MCF 10A (cell line): ENCODE results near the gene PPP1R26. TPM values are rescaled to one million over a fixed set of nuclear protein-coding genes. Genes with fewer than 3 reads are reported as not detected.
A peak's percentile ranks its signal among the peaks of the same experiment; 100 is the strongest.

ENCODE experiments used
- BruUV-seq: library from RNA; stranded (reverse); fragments of 400-500 nt; replicated peaks from 2 replicates; lab custom pipeline; 2021; lab: Mats Ljungman, UMichigan
- CTCF ChIA-PET: fragments of 300-600 bp; sonication (Branson Sonifier 250); formaldehyde crosslinking; extraction: SDS; loops from one replicate; lab custom pipeline; 2021; ENCODE audit warnings: antibody characterized with exemption, inconsistent platforms; lab: Yijun Ruan, JAX
- POLR2A ChIA-PET: fragments of 300-600, 350-650 bp; sonication (Branson Sonifier 250); formaldehyde crosslinking; extraction: SDS; loops from one replicate; lab custom pipeline; 2020; ENCODE audit warnings: antibody characterized with exemption, inconsistent platforms; lab: Yijun Ruan, JAX
- DNase-seq: peaks from one replicate; pipeline ENCODE4 v3.0.0-alpha.2; 2018; ENCODE audit not compliant: unreplicated experiment
- H3K27ac Mint-ChIP-seq: one replicate; pipeline ENCODE4 v1.8.0; 2022; ENCODE audit warnings: mild to moderate bottlenecking, low read depth, mixed read lengths; ENCODE audit not compliant: unreplicated experiment
- H3K27me3 Mint-ChIP-seq: one replicate; pipeline ENCODE4 v1.8.0; 2022; ENCODE audit warnings: mixed read lengths; ENCODE audit not compliant: insufficient read depth, unreplicated experiment
- H3K36me3 Mint-ChIP-seq: one replicate; pipeline ENCODE4 v1.8.0; 2022; ENCODE audit warnings: mild to moderate bottlenecking, moderate library complexity, mixed read lengths; ENCODE audit not compliant: insufficient read depth, unreplicated experiment
- H3K4me1 Mint-ChIP-seq: one replicate; pipeline ENCODE4 v1.8.0; 2022; ENCODE audit warnings: mixed read lengths; ENCODE audit not compliant: insufficient read depth, unreplicated experiment
- H3K4me3 Mint-ChIP-seq: one replicate; pipeline ENCODE4 v1.8.0; 2022; ENCODE audit warnings: mild to moderate bottlenecking, moderate library complexity, mixed read lengths; ENCODE audit not compliant: unreplicated experiment
- H3K9me3 Mint-ChIP-seq: one replicate; pipeline ENCODE4 v1.8.0; 2022; ENCODE audit warnings: mixed read lengths; ENCODE audit not compliant: unreplicated experiment
- intact Hi-C: fragments of 100-400 bp; cut with micrococcal nuclease; formaldehyde crosslinking; loops from 2 replicates; pipeline ENCODE4 v1.14.1; 2022
- total RNA-seq: library from RNA; stranded (reverse); gene quantifications from 2 replicates; pipeline ENCODE4 v1.2.3, GENCODE V29; 2022
- TF ChIP-seq, protein P1 (sequence below): fragments of 200-600 bp; IDR thresholded peaks from one replicate; pipeline ENCODE4 v1.8.0; 2022; ENCODE audit warnings: antibody characterized with exemption, mild to moderate bottlenecking; ENCODE audit not compliant: unreplicated experiment

The PPP1R26 gene
- total RNA-seq, 1 experiment from 2014 or later, result 19.1 TPM

DNA sequence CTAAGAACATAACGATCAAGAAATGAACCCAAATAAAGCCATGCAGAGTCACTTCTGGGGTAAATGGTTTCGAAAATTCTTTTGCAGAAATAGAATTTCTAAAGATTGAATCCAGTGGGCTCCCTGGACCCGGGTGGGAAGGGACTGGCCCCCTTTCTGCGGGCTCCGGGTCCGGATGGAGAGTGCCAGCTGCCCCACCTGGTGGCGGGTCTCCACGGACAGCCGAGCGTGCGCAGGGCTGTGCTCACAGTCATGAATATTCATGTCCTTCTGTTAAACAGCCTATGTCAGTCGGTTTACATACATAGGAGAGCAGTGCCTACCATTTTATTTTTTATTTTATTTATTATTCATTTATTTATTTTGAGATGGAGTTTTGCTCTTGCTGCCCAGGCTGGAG is 4.7 kb upstream of the PPP1R26 start:
- no peak overlapping the region for H3K27ac Mint-ChIP-seq
- DNase-seq, result no peak

DNA sequence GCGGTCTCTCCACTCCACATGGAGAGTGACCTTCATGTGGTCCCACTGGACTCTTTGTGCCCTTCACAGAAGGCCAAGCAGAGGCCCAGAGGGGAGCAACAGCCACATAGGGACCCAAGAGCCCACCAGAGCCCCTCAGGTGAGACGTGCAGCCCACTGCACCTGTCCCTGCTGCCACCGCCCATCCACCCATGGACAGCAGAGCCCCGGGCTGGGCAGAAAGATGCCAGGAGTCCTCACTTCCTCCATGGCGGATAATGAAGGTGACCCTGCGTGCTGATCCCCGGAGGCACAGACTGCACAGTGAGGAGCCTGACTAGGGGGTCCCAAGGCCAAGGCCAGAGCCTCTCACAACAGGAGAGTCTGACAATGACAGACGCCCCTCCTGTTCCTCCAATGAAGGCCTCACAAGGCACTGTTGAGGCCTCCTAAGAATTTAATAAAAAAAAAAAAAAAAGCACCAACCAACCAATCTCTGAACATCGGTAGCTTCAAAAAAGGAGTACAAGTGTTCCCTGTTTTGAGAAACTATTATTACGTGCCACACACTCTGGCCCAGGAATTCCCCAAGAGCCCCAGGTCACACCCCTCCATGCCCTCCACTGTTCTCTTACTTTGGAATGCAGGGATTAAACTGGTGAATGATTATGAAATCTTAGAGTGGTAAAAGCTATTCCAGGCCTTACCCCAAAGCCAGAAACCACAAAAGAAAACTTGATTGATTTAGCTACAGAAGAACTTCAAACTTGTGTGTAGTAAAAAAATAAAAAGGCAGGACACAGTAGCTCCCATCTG is 2.8 kb upstream of the PPP1R26 start:
- intact Hi-C loops, result no loop called here
- Mint-ChIP-seq H3K4me3 (no peak overlapping the region), H3K27me3 (no peaks in the 10 kb centered on the region), H3K36me3 (no peaks in the 10 kb centered on the region), H3K9me3 (no peaks in the 10 kb centered on the region), H3K27ac (peak overlapping the region; percentile 7), H3K4me1 (no peaks in the 10 kb centered on the region)
- ChIA-PET CTCF (interaction anchor here (0.8 to 1.0 kb wide), 2 partner anchors 9 to 53 kb away, joined by 4 to 5 read pairs; no protein-coding TSS in a partner anchor), POLR2A (interaction anchor here (0.7 to 1.4 kb wide), 3 partner anchors 22 to 995 kb away, joined by 3 read pairs; no protein-coding TSS in a partner anchor)
- peak; percentile 63 for DNase-seq
- BruUV-seq, result no TSS peak
- TF ChIP-seq, protein P1, sequence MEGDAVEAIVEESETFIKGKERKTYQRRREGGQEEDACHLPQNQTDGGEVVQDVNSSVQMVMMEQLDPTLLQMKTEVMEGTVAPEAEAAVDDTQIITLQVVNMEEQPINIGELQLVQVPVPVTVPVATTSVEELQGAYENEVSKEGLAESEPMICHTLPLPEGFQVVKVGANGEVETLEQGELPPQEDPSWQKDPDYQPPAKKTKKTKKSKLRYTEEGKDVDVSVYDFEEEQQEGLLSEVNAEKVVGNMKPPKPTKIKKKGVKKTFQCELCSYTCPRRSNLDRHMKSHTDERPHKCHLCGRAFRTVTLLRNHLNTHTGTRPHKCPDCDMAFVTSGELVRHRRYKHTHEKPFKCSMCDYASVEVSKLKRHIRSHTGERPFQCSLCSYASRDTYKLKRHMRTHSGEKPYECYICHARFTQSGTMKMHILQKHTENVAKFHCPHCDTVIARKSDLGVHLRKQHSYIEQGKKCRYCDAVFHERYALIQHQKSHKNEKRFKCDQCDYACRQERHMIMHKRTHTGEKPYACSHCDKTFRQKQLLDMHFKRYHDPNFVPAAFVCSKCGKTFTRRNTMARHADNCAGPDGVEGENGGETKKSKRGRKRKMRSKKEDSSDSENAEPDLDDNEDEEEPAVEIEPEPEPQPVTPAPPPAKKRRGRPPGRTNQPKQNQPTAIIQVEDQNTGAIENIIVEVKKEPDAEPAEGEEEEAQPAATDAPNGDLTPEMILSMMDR, result no peak

More for the DNA sequence above, 4.7 kb upstream of the PPP1R26 start:
- ChIA-PET POLR2A (no interaction called here), CTCF (interaction anchor here (0.7 kb wide), 1 partner anchor 24 kb away, joined by 7 read pairs; no protein-coding TSS in a partner anchor)
- intact Hi-C loops, result no loop called here
- TF ChIP-seq, protein P1, result peak; percentile 16
- Mint-ChIP-seq H3K4me3 (no peak overlapping the region), H3K9me3 (no peaks in the 10 kb centered on the region), H3K27me3 (no peaks in the 10 kb centered on the region), H3K4me1 (no peaks in the 10 kb centered on the region), H3K36me3 (no peaks in the 10 kb centered on the region)
- BruUV-seq, result no TSS peak

DNA sequence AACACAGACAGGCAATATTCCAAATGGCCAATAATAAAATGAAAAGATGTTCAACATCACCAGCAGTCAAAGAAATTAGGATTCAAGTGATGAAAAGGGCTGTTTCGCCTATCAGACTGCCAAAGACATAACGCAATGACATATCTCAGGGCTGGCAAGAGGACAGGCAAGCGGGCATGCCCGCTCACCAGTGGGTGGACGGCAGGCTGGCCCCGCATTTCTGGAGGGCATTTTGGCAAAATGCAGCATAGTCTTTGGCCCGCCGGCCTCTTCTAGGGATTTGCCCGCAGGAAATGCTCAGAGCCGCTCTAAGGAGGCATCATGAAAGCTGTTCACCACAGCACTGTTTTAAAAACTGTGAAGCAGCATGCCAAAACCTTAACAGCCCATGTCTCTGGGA is 1.4 kb upstream of the PPP1R26 start:
- H3K4me3 Mint-ChIP-seq, result peak overlapping the region; percentile 74
- ChIA-PET POLR2A (interaction anchor here (0.6 to 1.7 kb wide), 6 partner anchors 8 to 1209 kb away, joined by 3 to 6 read pairs (median 3); partner anchors contain the start of gene AGPAT2), CTCF (no interaction called here)
- no peaks in the 10 kb centered on the region for H3K4me1 Mint-ChIP-seq
- no peaks in the 10 kb centered on the region for H3K9me3 Mint-ChIP-seq
- TF ChIP-seq, protein P1, result no peak
- no peak overlapping the region for H3K27ac Mint-ChIP-seq
- intact Hi-C loops, result no loop called here
- no peak for DNase-seq
- no peaks in the 10 kb centered on the region for H3K36me3 Mint-ChIP-seq
- TSS peak; percentile 53 for BruUV-seq
- no peaks in the 10 kb centered on the region for H3K27me3 Mint-ChIP-seq

DNA sequence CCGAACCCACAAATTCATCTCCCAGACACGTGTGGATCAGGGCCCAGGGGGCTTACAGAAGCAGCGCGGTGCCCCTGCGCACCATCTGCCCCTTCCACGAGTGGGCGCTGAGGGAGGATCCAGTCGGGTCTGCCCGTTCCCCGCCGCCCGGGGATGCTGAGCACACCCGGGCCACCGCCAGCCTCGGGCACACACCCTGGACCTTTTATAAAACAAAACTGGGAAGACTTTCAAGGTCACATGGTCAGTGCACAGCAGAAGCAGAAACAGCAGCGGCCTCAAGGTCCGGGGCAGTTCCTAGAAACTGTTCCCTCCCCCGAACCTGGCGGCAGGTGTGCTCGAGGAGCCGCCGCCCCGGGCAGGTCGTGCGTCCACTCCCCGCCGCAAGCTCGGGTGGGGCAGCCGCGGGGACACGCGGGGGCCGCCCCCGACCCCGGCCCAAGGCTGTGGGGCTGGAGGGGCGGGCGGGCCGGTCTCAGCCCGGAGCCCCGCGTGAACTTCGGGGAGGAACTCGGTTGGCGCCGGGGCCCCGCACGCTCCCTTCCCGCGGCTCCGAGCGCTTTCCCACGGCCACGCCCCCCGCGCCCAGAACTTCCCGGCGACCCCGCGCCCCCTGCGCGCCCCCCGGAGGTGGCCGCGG is 633 bp upstream of the PPP1R26 start:
- DNase-seq, result peak; percentile 49
- TF ChIP-seq, protein P1, result no peak
- Mint-ChIP-seq H3K9me3 (no peaks in the 10 kb centered on the region), H3K27ac (no peak overlapping the region), H3K36me3 (peaks cover 3% of the 10 kb centered on the region), H3K4me1 (no peaks in the 10 kb centered on the region), H3K27me3 (no peaks in the 10 kb centered on the region), H3K4me3 (peak overlapping the region; percentile 74)
- ChIA-PET POLR2A (interaction anchor here (0.6 to 1.7 kb wide), 3 partner anchors 16 to 1208 kb away, joined by 3 to 6 read pairs (median 4); partner anchors contain the start of gene AGPAT2), CTCF (no interaction called here)
- BruUV-seq, result no TSS peak
- intact Hi-C loops, result no loop called here
